Fibroblast of lung (primary cell): ENCODE measurements around the gene ZBTB34.

Source experiments
- CTCF ChIP-seq, 2 donors: IDR thresholded peaks in 1 of 2; conservative IDR thresholded peaks in 1 of 2; 1 replicate in 1 of 2; 2 replicates in 1 of 2; pipeline ENCODE4 v1.5.1; 2011 to 2012; ENCODE audit warnings: low read length in 2 of 2, control low read depth in 1 of 2, inconsistent platforms in 1 of 2, low read depth in 1 of 2, mild to moderate bottlenecking in 1 of 2
- EZH2 ChIP-seq: IDR thresholded peaks from 2 replicates; pipeline ENCODE4 v1.5.1; 2012; ENCODE audit warnings: low read length, control low read depth, mild to moderate bottlenecking; ENCODE audit errors: missing control alignments

- no peak for TF ChIP-seq CTCF (conservative IDR thresholded peaks at IDR 0.05 in 1 of 2, IDR thresholded peaks at IDR 0.05 in 1 of 2; ENCODE audit: low read depth in 1 of 2, low read length in 2 of 2)
- TF ChIP-seq EZH2 = no peak
These were observed 31.2 kb downstream of the ZBTB34 start for GRCh38 chr9:126891676-126892075.
